GM12872 (cell line): ENCODE measurements around the gene ZNRF3.

Experiments
- CTCF ChIP-seq: IDR thresholded peaks from 3 replicates; pipeline ENCODE4 v1.5.1; 2011; ENCODE audit warnings: low read depth, mild to moderate bottlenecking, low read length, moderate library complexity; ENCODE audit not compliant: insufficient read depth

ZNRF3 gene

GRCh38 chr22:28985581-28986290 is 102.4 kb downstream of the ZNRF3 start:
- no peak for TF ChIP-seq CTCF

DNA sequence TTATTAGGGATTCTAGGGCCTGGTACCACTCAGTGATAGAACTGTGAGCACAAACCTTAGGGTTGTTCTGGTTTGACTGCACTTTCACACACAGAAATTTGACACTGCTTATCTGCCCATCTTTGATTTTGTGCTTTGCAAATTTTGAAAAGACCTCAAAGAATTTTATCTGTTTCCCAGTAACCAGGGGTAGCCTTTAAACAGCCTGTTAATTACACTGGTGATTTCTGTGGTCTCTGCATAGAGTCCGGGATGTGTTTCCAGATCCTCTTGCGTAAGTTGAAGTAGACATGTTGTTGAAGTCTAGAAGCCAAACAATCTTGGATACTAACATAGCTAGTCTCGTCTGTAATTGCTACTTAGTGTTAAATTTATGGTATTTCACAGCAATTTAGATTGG is 103.0 kb downstream of the ZNRF3 start:
- no peak for TF ChIP-seq CTCF

- no peak for TF ChIP-seq CTCF
Measured at GRCh38 chr22:28988457-28988856, 105.1 kb downstream of the ZNRF3 start.

GRCh38 chr22:28989035-28989464 is 105.7 kb downstream of the ZNRF3 start:
- no peak for TF ChIP-seq CTCF

- TF ChIP-seq CTCF, result no peak
Measured at GRCh38 chr22:28989484-28989883, 106.1 kb downstream of the ZNRF3 start.

GRCh38 chr22:28989912-28990311 is 106.5 kb downstream of the ZNRF3 start:
- no peak for TF ChIP-seq CTCF

- no peak for TF ChIP-seq CTCF
Measured at GRCh38 chr22:28992565-28993356, 109.4 kb downstream of the ZNRF3 start.
